Lower leg skin (tissue), 4 donors: Measurements from ENCODE around the gene KIAA0513. TPM values are rescaled to one million over a fixed set of nuclear protein-coding genes. Genes with fewer than 3 reads are reported as not detected.

Experiments
- DNase-seq, 2 donors: peaks; one replicate each; pipeline ENCODE4 v3.0.0-alpha.2; 2019; ENCODE audit warnings: low spot score in 2 of 2
- H3K4me3 ChIP-seq: fragments of 200-600 bp; sonication (generic); 2 replicates; pipeline ENCODE4 v1.5.1; 2017; ENCODE audit warnings: mild to moderate bottlenecking, low read depth; ENCODE audit not compliant: poor library complexity, severe bottlenecking
- CTCF ChIP-seq, 3 donors: fragments of 450-650 bp; IDR thresholded peaks; one replicate each; pipeline ENCODE4 v1.5.1; 2016; ENCODE audit warnings: antibody characterized with exemption in 3 of 3, mild to moderate bottlenecking in 3 of 3, moderate library complexity in 2 of 3
- POLR2A ChIP-seq, 2 donors: fragments of 450-650 bp; IDR thresholded peaks; one replicate each; pipeline ENCODE4 v1.6.1; 2016 to 2017; ENCODE audit warnings: antibody characterized with exemption in 2 of 2, mild to moderate bottlenecking in 1 of 2, moderate library complexity in 1 of 2
- WGBS, 2 donors: methylation state at CpG; one replicate each; pipeline ENCODE4 v1.1.5; 2018; 5-methylcytosine and 5-hydroxymethylcytosine counted together
- intact Hi-C: fragments of 100-400 bp; cut with DNase I; formaldehyde crosslinking; loops from one replicate; pipeline ENCODE4 v1.15.0; 2023; ENCODE audit warnings: low total_unique reads
- total RNA-seq, 4 donors: library from RNA; depleted of rRNA; stranded (reverse); fragments of >200 nt; gene quantifications; one replicate each; pipeline ENCODE4 v1.1.0, GENCODE V29; 2016

The KIAA0513 gene
- total RNA-seq, 4 donors from 2014 or later: 37.5 to 48.1 (median 39.2) TPM

DNA sequence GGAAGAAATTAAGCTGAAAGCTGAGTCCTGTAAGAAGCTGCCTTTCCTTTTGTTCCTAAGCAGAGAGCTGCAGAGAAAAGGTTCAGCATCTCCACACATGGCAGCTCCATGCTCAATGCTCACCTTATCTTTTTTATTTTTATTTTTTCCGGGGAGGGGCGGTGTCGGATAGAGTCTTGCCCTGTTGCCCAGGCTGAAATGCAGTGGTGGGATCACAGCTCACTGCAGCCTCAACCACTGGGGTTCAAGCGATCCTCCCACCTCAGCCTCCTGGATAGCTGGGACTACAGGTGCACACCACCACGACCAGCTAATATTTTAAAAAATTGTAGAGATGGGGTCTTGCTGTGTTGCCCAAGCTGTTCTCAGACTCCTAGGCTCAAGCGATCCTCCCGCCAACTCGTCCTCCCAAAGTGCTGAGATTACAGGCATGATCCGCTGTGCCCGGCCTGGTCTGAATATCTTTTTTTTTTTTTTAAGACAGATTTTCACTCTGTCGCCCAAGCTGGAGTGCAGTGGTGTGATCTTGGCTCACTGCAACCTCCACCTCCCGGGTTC, 112.9 kb downstream of the KIAA0513 start:
- no peak for DNase-seq
- 75 to 86% methylated on average over 12 of the region's 12 CpGs for WGBS, 2 donors
- H3K4me3 ChIP-seq: no peak overlapping the region
- intact Hi-C loops: no loop called here
- no peak for TF ChIP-seq POLR2A (IDR thresholded peaks at IDR 0.05)

DNA sequence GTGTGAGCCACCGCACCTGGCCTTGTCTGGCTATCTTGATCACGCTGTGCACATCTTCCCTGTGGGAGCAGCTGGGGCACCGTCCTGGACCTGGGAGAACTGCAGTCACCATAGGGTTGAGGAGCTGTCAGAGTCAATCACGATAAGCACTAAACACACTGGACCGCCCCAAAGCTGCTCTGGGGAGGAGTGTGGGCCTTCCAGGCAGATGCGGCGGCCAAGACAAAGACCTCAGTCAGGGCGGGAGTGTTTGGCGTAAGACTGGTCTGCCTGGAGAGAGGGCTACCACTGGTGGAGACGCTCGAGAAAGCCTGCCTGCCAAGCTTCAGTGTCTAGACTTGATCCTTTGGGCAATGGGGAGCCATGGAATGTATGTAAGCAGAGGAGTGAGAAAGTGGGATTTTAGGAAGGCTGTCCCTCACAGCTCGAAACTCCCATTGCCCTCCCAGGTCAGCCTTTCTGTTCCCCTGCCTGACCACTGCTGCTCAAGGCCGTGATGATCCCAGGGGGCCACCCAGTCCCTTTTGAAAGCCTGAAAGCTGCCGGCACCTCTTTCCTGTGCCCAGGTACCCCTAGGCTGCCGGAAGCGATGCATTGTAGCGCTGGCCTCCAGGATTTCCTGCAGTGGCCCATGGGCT, 114.0 kb downstream of the KIAA0513 start:
- 74 to 79% methylated on average over 17 of the region's 17 CpGs for WGBS, 2 donors
- intact Hi-C loops: no loop called here
- no peak overlapping the region for H3K4me3 ChIP-seq
- no peak for DNase-seq
- TF ChIP-seq POLR2A (IDR thresholded peaks at IDR 0.05) (no peak), CTCF (IDR thresholded peaks at IDR 0.05) (no peak)

- TF ChIP-seq CTCF (IDR thresholded peaks at IDR 0.05) (no peak), POLR2A (IDR thresholded peaks at IDR 0.05) (no peak)
- no peak for DNase-seq
- intact Hi-C loops: no loop called here
- 94 to 96% methylated on average over 7 of the region's 7 CpGs for WGBS, 2 donors
- no peak overlapping the region for H3K4me3 ChIP-seq
These were observed 114.5 kb downstream of the KIAA0513 start for GRCh38 chr16:85142129-85142513.

DNA sequence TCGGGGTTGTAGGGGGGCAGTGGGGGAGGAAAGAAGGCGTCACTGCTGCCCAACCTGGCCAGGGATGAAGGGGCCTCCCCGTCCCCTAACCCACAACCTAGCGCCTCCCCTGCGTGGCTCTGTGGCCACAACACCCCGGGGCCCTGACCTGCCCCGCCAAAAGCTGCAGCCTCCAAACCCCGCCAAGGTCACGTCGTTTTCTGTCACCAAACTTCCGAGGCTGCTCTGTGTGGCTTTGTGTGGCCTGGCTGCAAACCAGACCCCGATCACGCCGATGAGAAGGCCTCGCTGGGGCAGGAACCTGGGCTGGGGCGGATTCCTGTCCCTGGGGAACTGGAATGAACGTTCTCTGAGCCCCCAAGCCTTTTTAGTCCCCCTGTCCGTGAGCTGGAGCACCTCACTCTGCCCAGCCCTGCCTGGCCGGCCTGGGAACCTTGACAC, 115.2 kb downstream of the KIAA0513 start:
- intact Hi-C loops: no loop called here
- no peak overlapping the region for H3K4me3 ChIP-seq
- TF ChIP-seq CTCF (IDR thresholded peaks at IDR 0.05): no peak
- no peak for TF ChIP-seq POLR2A (IDR thresholded peaks at IDR 0.05)
- DNase-seq: no peak
- 87 to 93% methylated on average over 19 of the region's 19 CpGs for WGBS, 2 donors

Other genes starting within 250 kb of the KIAA0513 start
- gene CRISPLD2, start 207.8 kb upstream of the KIAA0513 start, total RNA-seq: 100 to 1,000 TPM in 1 of 4 donors, 10 to 100 TPM in 3; 48.0 to 105 (median 69.5) TPM
- gene ZDHHC7, start 16.3 kb upstream of the KIAA0513 start, total RNA-seq: 10 to 100 TPM; 39.7 to 56.5 (median 47.3) TPM
- gene CIBAR2, start 84.7 kb downstream of the KIAA0513 start, total RNA-seq: not detected